ENCODE results near the gene PUM2. TPM values are rescaled to one million over a fixed set of nuclear protein-coding genes. Genes with fewer than 3 reads are reported as not detected.

PUM2 gene
- total RNA-seq, 1 donor from 2014 or later = 69.8 TPM

DNA sequence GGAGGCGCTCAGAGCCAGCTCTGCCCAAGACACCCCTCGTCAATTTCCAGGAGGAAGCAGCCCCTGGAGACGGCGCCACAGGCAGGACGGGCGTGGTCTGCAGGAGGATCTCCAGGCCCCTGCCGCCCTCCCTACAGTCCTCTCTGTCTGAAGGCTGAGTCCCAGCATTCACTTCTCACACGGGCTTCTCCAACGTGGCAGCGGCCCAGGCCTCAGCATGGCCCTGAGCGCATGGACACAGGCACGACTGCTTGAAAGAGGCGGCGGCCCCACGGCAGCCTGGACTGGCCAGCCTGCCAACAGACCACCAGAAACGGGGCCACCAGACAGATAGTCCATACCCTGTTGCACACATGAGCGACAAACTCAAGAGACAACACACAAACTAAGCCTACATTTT is 149.0 kb downstream of the PUM2 start:
- no peaks in the 10 kb centered on the region for H3K36me3 ChIP-seq
- H3K27ac ChIP-seq (replicated peaks) = no peak overlapping the region
- TF ChIP-seq, protein P1, sequence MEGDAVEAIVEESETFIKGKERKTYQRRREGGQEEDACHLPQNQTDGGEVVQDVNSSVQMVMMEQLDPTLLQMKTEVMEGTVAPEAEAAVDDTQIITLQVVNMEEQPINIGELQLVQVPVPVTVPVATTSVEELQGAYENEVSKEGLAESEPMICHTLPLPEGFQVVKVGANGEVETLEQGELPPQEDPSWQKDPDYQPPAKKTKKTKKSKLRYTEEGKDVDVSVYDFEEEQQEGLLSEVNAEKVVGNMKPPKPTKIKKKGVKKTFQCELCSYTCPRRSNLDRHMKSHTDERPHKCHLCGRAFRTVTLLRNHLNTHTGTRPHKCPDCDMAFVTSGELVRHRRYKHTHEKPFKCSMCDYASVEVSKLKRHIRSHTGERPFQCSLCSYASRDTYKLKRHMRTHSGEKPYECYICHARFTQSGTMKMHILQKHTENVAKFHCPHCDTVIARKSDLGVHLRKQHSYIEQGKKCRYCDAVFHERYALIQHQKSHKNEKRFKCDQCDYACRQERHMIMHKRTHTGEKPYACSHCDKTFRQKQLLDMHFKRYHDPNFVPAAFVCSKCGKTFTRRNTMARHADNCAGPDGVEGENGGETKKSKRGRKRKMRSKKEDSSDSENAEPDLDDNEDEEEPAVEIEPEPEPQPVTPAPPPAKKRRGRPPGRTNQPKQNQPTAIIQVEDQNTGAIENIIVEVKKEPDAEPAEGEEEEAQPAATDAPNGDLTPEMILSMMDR (IDR thresholded peaks at IDR 0.05; ENCODE audit: borderline replicate concordance) = no peak
- H3K27me3 ChIP-seq (ENCODE audit: low read depth) = peaks cover 6% of the 10 kb centered on the region
- no peak for DNase-seq
- no peaks in the 10 kb centered on the region for H3K9me3 ChIP-seq (replicated peaks)
- intact Hi-C loops (cut with micrococcal nuclease) = no loop called here
- H3K4me3 ChIP-seq = no peak overlapping the region
- no peaks in the 10 kb centered on the region for H3K4me1 ChIP-seq

DNA sequence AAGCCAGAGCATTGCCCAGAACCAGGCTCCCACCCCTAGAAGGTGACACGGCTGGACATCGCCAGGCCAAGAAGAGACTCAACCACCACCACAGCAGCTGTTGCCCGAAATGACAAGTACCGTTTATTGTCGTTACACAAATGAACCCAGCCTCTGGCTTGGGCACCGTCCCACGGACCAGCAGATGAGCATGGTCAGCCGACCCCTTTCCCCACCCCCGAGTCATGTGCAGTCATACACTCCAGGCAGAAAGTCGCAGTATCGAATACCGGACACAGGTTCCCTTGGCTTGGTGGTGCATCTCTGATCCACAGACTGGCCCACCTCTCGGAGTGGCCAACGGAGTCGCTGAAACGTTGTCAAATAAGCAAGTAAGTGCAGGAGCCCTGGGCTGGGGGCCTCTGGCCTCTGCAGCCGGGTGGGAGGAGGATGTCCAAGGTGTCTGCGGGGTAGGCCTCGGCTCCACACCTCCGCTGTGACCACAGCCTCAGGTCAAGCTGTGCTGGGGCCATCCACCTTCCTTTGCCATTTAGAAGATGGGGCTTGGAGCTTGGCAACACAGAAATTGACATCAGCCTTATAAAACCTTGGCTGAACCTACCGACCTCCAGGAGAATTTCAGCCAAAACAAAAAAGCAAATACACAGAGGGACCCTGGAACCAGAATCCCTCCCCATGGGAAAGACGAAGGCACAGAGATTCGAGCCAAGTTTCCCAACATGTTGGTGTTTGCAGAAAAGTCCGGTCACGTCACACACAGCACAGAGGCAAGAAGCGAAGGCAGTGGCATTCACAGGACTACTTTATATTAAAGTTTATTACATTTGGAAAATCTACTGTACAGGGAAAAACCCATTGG is 149.7 kb downstream of the PUM2 start:
- TF ChIP-seq, protein P1 (IDR thresholded peaks at IDR 0.05; ENCODE audit: borderline replicate concordance) = no peak
- H3K27me3 ChIP-seq (ENCODE audit: low read depth) = peaks cover 6% of the 10 kb centered on the region
- H3K9me3 ChIP-seq (replicated peaks) = no peaks in the 10 kb centered on the region
- intact Hi-C loops (cut with micrococcal nuclease) = no loop called here
- no peak overlapping the region for H3K27ac ChIP-seq (replicated peaks)
- no peaks in the 10 kb centered on the region for H3K4me1 ChIP-seq
- DNase-seq = no peak
- H3K36me3 ChIP-seq = no peaks in the 10 kb centered on the region
- H3K4me3 ChIP-seq = no peak overlapping the region

DNA sequence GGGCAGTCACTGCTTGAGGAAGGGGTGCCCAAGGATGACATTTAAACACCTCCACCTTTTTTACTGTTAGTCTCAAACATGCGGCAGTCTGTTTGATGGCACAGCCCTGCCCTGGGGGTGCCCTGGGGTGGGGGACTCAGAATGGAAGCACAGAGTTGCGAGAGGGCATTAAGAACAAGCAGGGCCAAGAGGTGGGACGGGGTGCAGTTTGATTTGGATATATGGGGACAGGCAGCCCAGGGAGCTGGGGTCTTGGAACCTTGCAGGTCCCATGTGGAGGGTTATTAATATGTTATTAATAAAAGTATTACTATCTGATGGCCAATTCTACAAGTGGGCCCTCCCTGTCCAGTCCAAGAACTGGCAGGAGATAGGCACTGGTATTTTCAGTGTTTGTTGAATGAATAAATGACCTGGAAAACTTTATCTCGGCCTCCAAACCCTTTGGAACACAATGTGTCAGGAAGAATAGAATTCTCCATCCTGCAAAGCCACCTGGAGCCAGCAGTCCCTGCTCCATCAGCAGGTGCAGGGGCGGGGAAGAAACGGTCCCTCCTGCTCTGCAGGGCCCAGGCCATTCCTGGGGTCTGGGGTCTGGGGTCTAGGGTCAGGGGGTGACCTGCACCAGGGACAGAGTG is 150.9 kb downstream of the PUM2 start:
- Histone ChIP-seq H3K9me3 (replicated peaks) (no peaks in the 10 kb centered on the region), H3K4me3 (no peak overlapping the region), H3K27ac (replicated peaks) (no peak overlapping the region), H3K36me3 (no peaks in the 10 kb centered on the region), H3K4me1 (no peaks in the 10 kb centered on the region), H3K27me3 (ENCODE audit: low read depth) (peaks cover 6% of the 10 kb centered on the region)
- intact Hi-C loops (cut with micrococcal nuclease) = no loop called here
- TF ChIP-seq, protein P1 (IDR thresholded peaks at IDR 0.05; ENCODE audit: borderline replicate concordance) = no peak
- no peak for DNase-seq

DNA sequence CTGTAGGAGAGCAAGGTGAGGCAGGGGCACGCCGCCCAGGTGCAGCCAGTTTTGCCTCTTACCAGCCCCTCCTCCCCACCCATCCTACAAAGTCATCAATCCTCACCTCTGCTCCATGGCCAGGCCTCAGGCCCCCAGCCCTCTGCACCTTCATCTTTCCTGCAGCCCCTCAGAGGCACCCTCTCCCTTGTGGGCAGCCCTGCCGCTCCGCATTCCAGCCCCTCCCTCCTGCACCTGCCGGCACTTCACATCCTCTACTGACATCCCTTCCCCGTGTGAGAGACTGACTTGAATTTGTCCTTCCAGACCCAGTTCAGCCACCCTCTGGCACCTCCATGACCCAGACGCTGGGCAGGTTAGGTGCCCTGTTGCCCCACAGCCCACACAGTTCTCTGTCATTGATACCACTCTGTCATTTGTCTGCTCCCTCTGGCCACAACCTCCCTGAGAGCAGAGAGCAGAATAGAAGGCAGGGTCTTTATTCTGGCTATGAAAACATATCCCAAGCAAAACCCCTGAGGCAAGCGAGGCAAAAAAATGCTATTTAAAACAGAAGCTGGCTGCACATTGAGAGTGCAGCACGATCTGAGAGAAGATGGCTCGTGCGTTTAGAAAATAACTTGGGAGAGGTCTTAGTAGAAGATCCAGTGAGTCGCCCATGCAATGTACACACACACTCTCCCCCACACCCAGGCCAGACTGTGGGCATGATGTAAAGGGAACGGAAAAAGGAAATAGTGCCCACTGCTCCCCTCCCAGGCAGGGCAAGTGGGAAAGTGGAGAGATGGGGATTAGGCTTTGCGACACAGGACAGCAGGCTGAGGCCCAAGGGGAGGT is 151.6 kb downstream of the PUM2 start:
- Histone ChIP-seq H3K27me3 (ENCODE audit: low read depth) (peaks cover 6% of the 10 kb centered on the region), H3K4me1 (no peaks in the 10 kb centered on the region), H3K4me3 (no peak overlapping the region), H3K27ac (replicated peaks) (no peak overlapping the region), H3K36me3 (no peaks in the 10 kb centered on the region), H3K9me3 (replicated peaks) (no peaks in the 10 kb centered on the region)
- intact Hi-C loops (cut with micrococcal nuclease) = no loop called here
- DNase-seq = no peak
- TF ChIP-seq, protein P1 (IDR thresholded peaks at IDR 0.05; ENCODE audit: borderline replicate concordance) = no peak

Other genes starting within 250 kb of the PUM2 start
- gene SDC1, start 125.7 kb downstream of the PUM2 start, total RNA-seq = 0.41 TPM
- gene RHOB, start 96.2 kb upstream of the PUM2 start, total RNA-seq = 193 TPM

Measured in left ventricle myocardium inferior (tissue), 1 donor.